ENCODE results near the gene FGF10. TPM values are rescaled to one million over a fixed set of nuclear protein-coding genes. Genes with fewer than 3 reads are reported as not detected.

The FGF10 gene
- total RNA-seq, 4 donors from 2014 or later, result 15.7 to 50.0 (median 26.3) TPM

DNA sequence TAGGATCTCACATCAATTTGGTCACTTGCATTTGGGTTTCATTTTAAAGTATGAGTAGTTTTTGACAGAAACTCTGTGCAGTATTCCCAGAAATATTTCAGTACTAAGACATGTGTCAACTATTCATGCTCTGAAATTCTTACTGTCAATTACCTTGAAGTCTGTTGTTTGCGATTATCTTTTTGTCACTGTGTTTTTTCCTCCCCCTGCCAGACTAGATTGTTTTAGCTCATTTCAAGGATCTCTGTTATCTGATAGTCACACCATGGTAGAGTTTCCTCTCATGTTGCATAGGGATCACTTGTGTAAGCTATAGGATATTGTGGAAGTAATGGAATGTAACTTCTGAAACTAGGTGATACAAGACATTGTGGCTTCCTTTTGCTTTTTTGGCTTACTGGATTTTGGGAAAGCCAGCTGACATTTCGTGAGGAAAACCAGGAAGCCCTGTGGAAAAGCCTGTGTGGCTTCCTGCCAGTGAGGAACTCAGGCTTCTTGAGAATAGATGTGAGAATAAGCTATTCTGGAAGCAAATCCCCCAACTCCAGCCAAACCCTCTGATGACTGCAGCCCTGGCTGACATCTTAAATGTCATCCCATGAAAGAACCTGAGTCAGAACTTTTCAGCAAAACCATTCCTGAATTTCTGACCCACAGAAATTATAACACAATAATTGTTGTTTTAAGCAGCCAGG lies 122.2 kb downstream of the FGF10 start:
- TF ChIP-seq, protein P1, sequence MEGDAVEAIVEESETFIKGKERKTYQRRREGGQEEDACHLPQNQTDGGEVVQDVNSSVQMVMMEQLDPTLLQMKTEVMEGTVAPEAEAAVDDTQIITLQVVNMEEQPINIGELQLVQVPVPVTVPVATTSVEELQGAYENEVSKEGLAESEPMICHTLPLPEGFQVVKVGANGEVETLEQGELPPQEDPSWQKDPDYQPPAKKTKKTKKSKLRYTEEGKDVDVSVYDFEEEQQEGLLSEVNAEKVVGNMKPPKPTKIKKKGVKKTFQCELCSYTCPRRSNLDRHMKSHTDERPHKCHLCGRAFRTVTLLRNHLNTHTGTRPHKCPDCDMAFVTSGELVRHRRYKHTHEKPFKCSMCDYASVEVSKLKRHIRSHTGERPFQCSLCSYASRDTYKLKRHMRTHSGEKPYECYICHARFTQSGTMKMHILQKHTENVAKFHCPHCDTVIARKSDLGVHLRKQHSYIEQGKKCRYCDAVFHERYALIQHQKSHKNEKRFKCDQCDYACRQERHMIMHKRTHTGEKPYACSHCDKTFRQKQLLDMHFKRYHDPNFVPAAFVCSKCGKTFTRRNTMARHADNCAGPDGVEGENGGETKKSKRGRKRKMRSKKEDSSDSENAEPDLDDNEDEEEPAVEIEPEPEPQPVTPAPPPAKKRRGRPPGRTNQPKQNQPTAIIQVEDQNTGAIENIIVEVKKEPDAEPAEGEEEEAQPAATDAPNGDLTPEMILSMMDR (IDR thresholded peaks at IDR 0.05), result no peak
- DNase-seq (ENCODE audit: low spot score), result no peak
- ATAC-seq (ENCODE audit: low FRiP score), result no peak

DNA sequence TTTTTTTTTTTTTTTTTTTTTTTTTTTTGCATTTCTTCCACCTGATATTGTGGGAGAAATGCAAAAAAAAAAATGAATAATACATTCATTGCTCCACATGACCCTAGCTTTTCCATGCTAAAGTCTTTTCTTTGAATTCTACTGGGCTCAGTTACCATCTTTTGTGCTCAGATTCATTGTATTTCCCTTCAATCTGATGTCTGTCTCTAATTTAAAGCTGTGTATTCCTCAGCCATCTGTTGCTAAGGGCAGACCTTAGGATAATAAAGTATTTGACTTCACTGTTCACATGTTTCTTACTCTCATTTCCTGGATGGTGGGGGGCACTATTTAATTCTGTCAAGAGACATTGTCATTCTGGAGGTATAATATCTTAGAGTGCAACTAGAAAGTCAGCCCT lies 123.5 kb downstream of the FGF10 start:
- DNase-seq (ENCODE audit: low spot score), result no peak
- ATAC-seq (ENCODE audit: low FRiP score), result no peak
- TF ChIP-seq, protein P1 (IDR thresholded peaks at IDR 0.05), result no peak

DNA sequence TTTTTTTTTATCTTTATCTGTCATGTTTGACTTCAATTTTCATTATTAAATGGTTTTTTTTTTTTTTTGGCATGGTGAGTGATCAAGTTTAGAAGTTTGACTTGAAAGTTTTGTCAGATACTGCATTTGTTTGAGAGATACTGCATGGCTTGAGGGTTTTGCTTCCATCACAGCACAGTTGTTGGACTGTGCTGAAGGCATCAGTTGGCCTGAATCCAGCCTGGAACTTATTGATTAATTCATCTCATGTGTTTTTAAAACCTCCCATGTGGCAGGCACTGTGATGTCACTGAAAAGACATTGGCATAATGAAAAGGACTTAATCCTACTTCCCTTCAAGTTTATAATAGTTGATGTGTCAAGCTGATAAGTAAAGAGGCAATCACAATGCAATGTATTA lies 128.4 kb downstream of the FGF10 start:
- TF ChIP-seq, protein P1 (IDR thresholded peaks at IDR 0.05), result no peak
- ATAC-seq (ENCODE audit: low FRiP score) (no peak), DNase-seq (ENCODE audit: low spot score) (no peak)

DNA sequence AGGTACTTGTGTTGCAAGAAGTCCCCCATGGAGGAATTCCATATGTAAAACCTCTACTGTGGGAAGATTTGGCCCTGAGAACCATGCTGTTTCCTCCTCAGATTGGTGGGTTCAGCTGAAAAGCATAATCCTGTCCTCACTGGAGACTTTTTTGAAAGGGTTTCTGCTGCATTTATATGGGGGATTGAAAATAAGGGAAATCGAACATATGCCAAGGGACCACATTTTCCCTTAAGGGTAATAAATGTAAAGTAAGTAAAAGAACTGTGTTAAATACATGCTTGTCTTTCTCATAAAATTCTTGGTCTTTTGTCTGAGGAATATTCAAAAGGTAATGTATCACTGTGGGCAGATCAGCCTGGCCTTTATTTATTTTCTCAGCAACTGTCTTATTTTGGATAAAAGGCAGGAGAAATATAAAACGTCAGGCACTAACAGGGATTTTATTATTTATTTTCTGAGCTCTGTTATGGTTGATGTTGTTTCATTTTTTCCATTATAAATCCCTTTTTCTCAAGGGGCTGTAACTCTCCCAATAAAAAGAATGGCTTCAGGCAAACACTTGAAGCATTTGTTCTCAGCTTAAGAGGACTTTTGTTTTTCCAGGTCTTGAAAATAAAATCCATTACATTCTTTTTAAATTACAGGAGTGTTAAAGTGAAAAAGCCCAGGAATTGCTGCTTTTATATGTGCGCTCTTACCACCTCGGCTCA lies 131.4 kb downstream of the FGF10 start:
- TF ChIP-seq, protein P1 (IDR thresholded peaks at IDR 0.05), result no peak
- DNase-seq (ENCODE audit: low spot score), result no peak
- no peak for ATAC-seq (ENCODE audit: low FRiP score)

DNA sequence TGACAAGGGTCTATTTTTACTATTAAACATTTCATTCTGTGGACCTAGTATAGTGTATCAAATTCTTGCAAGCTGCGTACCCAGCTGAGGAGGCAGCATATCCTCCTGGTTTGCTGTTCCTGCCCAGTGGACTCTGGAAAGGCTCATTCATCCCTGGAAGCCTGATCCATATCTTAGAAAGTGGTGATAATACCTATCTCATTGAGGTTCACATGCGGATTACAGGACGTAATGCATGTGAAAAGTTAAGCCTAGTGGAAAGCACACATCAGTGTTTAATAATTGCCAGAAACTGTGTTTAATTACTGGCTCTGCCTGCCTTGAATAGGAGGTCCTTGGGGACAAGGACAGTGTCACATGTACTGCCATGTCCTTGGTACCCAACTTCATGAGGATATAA lies 132.0 kb downstream of the FGF10 start:
- ATAC-seq (ENCODE audit: low FRiP score), result no peak
- TF ChIP-seq, protein P1 (IDR thresholded peaks at IDR 0.05), result no peak
- no peak for DNase-seq (ENCODE audit: low spot score)

All from omental fat pad (tissue), 4 donors.